ENCODE results near the gene CKS1B.

Gene CKS1B

DNA sequence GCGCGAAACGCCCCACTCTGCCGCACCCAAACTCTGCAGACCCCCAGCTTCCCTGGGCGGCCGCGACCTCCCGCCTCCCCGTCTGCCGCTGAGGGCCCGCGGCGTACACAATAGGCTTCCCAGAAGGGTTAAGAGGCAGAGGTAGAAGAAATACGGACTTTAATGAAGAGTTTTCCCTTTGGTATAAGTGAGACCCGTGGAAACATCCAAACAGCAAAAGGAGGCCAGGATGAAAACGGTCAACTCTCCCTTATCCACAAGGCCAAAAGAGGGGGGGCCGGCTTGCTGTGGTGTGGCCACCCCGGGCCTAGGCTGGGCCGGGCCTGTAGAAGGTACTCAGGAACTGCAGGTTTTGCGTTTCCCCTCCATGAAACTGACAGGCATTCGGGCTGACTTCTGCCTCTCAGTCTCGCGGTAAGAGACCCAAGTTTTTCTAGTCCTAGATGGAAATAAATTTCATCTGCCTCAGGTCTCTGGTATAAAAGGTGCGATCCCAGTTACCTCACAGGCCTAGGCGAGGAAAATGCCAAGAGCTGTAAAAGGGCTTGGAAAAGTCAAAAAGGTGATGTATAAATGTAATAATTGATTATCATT is 12.2 kb upstream of the CKS1B start:
- TF ChIP-seq CREB1 (IDR thresholded peaks at IDR 0.05; ENCODE audit: low read depth) (no peak), REST (IDR thresholded peaks at IDR 0.05; ENCODE audit: low read depth) (no peak), TAF1 (IDR thresholded peaks at IDR 0.05; ENCODE audit: low read depth) (no peak), YY1 (IDR thresholded peaks at IDR 0.05; ENCODE audit: low read depth) (no peak), TCF12 (IDR thresholded peaks at IDR 0.05; ENCODE audit: low read depth) (no peak), TEAD4 (IDR thresholded peaks at IDR 0.05) (no peak), FOXM1 (IDR thresholded peaks at IDR 0.05; ENCODE audit: borderline replicate concordance, low read depth) (no peak), USF1 (IDR thresholded peaks at IDR 0.05) (no peak), EGR1 (IDR thresholded peaks at IDR 0.05) (no peak), CEBPB (IDR thresholded peaks at IDR 0.05) (no peak), MAX (IDR thresholded peaks at IDR 0.05) (no peak; the same call in 1 of the 2 replicates), RAD21 (IDR thresholded peaks at IDR 0.05; ENCODE audit: low read depth) (no peak), ZBTB7A (IDR thresholded peaks at IDR 0.05; ENCODE audit: low read depth) (no peak; the same call in 1 of the 2 replicates), NFIC (IDR thresholded peaks at IDR 0.05) (no peak), EP300 (IDR thresholded peaks at IDR 0.05; ENCODE audit: borderline replicate concordance) (no peak)

DNA sequence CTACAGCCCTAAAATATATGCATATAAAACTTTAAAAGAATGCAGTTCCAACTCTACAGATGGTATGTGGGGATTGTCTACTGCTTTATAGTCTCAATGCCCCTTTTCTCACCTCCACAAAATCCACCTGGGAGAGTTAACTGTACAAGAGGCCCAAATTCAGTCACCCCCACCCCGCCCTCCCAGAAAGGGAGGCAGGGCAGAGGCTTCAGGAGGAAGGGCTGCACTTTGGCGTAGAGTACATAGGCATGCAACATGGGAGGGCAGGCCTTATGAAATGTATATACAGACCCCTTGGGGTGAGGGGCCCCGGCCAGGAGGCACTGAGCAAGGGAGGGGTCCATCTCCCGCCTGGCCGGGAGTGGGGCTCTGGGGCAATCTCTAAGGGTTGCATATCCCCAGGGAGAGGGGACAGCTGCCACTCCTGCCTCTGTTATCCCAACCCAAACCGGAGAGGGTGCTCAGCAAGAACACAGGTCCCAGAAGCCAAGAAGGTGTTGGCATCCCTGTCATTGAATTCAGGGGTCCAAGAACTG is 11.6 kb upstream of the CKS1B start:
- TF ChIP-seq CEBPB (IDR thresholded peaks at IDR 0.05) (no peak), USF1 (IDR thresholded peaks at IDR 0.05) (no peak), CREB1 (IDR thresholded peaks at IDR 0.05; ENCODE audit: low read depth) (no peak), TAF1 (IDR thresholded peaks at IDR 0.05; ENCODE audit: low read depth) (no peak), NFIC (IDR thresholded peaks at IDR 0.05) (no peak), YY1 (IDR thresholded peaks at IDR 0.05; ENCODE audit: low read depth) (no peak), EP300 (IDR thresholded peaks at IDR 0.05; ENCODE audit: borderline replicate concordance) (no peak), EGR1 (IDR thresholded peaks at IDR 0.05) (no peak), TCF12 (IDR thresholded peaks at IDR 0.05; ENCODE audit: low read depth) (no peak), REST (IDR thresholded peaks at IDR 0.05; ENCODE audit: low read depth) (no peak), RAD21 (IDR thresholded peaks at IDR 0.05; ENCODE audit: low read depth) (no peak), ZBTB7A (IDR thresholded peaks at IDR 0.05; ENCODE audit: low read depth) (no peak), MAX (IDR thresholded peaks at IDR 0.05) (no peak), TEAD4 (IDR thresholded peaks at IDR 0.05) (no peak), FOXM1 (IDR thresholded peaks at IDR 0.05; ENCODE audit: borderline replicate concordance, low read depth) (no peak)

DNA sequence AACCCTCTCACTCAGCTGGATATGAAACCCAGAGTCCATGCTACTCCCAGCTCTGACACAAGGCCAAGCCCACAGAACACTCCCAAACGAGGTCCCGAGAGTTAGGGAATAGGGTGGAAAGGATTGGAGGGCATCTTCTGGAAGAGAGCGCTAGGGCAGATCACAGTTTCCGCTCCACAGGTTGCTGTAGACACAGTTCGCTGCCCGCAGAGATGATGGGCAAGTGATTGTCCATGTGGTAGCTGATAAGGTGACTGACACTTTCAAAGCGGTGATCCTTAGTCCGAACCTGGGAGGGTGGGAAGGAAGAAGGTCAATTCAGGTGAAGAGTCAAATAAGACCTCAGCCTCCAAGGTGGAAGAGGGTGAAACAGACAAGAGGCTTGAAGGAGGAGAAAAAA is 10.8 kb upstream of the CKS1B start:
- TF ChIP-seq TCF12 (IDR thresholded peaks at IDR 0.05; ENCODE audit: low read depth) (no peak), USF1 (IDR thresholded peaks at IDR 0.05) (no peak), TAF1 (IDR thresholded peaks at IDR 0.05; ENCODE audit: low read depth) (no peak), CEBPB (IDR thresholded peaks at IDR 0.05) (no peak), ZBTB7A (IDR thresholded peaks at IDR 0.05; ENCODE audit: low read depth) (no peak), EP300 (IDR thresholded peaks at IDR 0.05; ENCODE audit: borderline replicate concordance) (no peak), MAX (IDR thresholded peaks at IDR 0.05) (no peak), FOXM1 (IDR thresholded peaks at IDR 0.05; ENCODE audit: borderline replicate concordance, low read depth) (no peak), REST (IDR thresholded peaks at IDR 0.05; ENCODE audit: low read depth) (no peak), EGR1 (IDR thresholded peaks at IDR 0.05) (no peak), YY1 (IDR thresholded peaks at IDR 0.05; ENCODE audit: low read depth) (no peak), TEAD4 (IDR thresholded peaks at IDR 0.05) (no peak), CREB1 (IDR thresholded peaks at IDR 0.05; ENCODE audit: low read depth) (no peak), NFIC (IDR thresholded peaks at IDR 0.05) (no peak), RAD21 (IDR thresholded peaks at IDR 0.05; ENCODE audit: low read depth) (no peak)
